ENCODE results near the gene UBR2.
"Not testable (repeated sequence)": the region's sequence is repeated elsewhere in the genome, so short reads cannot be mapped to it uniquely, and the experiment has no call there.

Gene UBR2

DNA sequence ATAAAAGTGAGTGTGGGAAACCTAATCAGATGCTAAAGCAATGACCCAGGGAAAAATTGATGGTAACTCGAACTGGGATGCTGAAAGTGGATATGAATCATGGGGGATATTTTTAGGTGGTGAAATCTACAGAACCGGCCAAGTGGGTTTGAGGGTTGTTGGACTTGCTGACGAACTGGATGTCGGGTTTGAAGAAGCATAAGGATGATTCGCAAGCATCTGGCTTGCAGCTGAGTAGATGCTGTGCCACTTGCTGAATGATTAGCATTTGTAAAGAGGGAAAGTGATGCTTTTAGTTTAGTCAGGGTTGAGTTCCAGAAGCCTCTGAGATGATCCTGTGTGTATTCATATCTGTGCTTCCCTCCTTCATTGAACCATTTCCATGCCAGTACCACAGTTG, 54.9 kb downstream of the UBR2 start:
- DNase-seq, result no peak

DNA sequence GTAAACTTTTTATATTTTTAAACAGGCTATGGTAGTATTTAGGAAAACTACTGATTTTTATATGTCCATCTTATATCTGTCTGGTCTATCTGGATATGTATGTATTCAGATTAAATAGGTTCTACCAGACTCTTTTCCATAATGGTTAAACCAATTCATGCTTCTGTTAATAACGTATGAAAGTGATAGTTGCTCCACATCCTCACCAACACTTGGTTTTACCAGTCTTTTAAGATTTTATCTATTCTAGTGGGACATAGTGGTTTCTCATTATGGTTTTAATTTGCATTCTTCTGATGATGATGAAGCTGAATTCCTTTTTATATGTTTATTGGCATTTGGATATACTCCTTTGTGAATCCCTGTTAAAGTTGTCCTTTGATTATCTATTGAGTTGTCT, 56.1 kb downstream of the UBR2 start:
- DNase-seq, result no peak

DNA sequence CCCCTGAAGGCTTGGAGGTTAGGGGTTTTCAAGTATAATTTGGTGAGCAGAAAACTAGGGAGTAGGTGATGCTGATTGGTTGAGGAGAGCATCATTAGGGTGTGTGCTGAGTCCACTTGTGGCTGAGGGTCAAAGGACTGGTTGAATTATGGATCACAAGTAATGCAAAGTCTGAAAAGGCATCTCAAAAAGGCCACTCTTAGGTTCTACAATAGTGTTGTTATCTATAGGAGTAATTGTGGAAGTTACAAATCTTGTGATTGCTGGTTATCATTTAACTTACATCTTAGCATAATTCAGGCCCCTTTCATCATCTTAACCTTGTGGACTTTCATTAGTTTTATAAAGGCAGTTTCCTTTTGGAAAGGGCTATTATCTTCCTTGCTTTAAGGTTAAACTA, 60.8 kb downstream of the UBR2 start:
- no peak for DNase-seq

DNA sequence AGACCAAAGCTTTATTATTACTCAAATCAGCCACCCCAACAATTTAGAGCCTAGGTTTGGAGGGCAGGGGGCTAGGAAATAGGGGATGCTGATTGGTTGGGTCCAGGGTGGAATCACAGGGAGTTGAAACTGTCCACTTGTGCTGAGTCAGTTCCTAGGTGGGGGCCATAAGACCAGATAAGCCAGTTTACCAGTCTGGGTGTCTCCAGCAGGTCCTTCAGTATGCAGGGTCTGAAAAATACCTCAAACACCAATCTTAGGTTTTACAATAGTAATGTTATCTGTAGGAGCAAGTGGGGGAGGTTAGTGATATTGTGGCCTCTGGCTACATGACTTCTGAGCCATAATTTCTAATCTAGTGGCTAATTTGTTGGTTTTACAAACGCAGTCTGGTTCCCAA, 63.2 kb downstream of the UBR2 start:
- DNase-seq, result no peak

DNA sequence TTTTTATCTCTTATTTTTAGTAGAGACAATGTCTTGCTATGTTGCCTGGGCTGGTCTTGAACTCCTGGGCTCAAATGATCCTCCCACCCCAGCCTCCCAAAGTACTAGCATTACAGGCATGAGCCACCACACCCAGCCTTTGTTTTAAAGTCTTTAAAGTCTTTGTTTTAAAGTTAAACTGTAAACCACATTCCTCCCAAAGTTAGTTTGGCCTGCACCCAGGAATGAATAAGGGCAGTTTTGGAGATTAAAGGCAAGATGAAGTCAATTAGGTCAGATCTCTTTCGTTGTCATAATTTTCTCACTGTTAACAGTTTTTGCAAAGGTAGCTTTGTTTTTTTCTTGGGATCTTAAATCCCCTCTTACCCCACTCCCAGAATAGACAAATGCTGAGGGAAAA, 63.8 kb downstream of the UBR2 start:
- no peak for DNase-seq

DNA sequence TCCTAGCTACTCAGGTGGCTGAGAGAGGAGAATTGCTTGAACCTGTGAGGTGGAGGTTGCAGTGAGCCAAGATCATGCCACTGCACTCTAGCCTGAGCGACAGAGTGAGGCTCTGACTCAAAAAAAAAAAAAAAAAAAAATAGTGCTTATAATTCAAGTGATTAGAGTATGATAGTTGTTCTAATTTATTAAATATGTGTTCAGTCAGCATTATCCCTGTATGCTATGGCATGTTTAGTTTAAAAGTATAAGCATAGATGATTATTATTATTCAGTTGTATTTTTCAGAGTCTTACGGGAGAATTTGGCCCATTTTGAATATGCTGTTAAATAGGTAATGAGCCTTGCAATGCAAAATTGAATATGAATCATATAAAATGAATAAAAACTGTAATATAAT, 64.8 kb downstream of the UBR2 start:
- no peak for DNase-seq

DNA sequence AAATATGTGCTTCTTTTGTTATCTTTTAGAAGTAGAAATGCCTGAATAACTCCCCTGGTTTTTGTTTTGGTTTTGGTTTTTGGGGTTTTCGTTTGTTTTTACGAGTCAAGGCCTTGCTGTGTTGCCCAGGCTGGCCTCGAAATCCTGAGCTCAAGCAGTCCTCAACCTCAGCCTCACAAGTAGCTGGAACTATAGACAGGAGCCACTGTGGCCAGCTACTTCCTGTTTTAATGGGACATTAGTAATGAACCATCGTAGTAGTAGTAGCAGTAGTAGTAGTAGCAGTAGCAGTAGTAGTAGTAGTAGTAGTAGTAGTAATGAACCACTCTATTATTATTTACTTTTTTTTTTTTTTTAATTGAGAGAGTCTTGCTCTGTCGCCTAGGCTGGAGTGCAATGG, 66.0 kb downstream of the UBR2 start:
- no peak for DNase-seq

DNA sequence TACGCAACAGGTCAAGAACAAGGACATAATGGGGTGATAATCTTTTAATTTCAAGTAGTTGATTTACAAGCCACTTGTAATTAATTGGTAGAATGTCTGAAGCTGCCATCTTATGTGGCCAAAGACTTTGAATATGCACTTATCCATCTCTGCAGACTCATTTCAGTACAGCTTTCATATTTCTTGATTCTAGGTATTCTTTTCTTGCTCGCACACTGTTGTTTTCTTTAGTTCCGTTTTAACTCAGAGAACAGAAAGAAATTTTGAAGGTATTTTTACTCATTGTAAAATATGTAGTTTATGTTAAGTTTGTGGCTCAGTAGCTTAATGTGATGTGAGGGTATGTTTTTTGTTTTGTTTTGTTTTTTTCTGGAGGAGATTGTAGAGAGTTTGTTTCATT, 73.9 kb downstream of the UBR2 start:
- DNase-seq, result no peak

DNA sequence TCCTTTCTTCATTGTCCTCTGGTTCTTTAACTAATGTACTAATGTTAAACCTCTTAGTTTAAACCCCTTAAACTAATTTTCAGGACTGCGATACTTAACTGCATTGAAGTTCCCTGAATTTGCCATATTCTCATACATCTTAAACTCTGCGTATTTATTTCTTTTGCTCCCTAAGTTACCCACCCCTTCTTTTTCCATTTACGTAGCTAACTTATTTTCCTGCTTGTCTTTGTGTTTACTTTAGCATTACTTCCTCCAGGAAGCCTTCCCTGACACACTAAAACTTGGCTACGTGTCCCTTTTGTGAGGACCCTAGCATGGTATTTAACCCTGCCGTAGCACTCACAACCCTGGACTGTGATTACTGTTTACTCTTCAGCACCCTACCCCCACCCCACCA, 79.0 kb downstream of the UBR2 start:
- DNase-seq, result no peak

DNA sequence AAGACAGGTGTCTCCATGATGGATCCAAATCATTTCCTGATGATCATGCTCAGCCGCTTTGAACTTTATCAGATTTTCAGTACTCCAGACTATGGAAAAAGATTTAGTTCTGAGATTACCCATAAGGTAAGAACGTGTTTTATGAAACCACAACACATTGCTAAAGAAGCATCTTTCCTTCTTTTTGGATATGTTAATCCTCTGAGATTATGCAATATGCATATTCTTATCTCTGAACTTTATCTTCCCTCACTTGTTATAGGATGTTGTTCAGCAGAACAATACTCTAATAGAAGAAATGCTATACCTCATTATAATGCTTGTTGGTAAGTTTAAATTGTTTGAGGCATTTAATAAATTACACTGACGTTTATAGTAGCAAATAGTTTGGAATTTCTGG, 80.4 kb downstream of the UBR2 start:
- DNase-seq, result no peak

DNA sequence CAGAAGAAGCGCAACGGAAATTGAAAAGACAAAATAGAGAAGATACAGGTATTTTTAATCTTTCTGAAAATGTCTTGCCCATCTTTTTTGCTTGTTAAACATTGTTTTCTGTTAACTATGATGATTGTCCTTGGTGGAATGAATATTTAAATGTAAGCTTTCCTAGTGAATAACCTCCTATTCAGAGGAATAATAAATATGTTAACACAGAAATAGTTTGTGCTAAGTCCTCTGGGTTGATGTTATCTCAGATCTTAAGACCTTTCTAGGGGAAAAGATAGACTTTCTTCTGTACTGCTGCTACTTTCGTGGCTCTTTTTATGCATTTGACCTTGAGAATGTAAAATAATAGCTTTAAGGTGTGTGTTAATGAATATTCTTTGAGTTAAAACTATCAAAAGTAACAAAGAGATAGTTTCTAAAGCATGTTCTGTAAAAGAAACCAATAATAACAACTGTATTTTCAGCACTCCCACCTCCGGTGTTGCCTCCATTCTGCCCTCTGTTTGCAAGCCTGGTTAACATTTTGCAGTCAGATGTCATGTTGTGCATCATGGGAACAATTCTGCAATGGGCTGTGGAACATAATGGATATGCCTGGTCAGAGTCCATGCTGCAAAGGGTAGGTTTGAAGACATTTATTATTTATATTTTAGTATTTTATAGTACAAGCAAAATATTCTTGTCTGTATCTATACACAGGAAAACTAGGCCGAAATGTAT, 88.4 kb downstream of the UBR2 start:
- no peak for DNase-seq

DNA sequence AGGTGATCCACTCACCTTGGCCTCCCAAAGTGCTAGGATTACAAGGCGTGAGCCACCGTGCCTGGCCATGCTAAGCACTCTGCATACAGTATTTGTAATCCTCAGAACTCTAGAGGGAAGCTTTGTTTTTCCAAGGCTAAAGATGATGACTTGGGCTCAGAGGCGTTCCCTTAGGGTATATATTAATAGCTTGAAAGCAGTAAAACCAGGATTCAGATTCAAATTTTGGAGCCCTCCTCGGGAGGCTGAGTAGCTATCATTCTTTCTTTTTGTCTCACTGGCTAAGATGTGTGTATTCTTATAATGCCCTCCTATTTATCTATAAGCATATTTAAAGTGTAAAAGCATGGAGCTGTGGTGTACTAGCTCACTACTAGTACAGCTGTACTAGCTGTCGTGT, 90.0 kb downstream of the UBR2 start:
- no peak for DNase-seq

DNA sequence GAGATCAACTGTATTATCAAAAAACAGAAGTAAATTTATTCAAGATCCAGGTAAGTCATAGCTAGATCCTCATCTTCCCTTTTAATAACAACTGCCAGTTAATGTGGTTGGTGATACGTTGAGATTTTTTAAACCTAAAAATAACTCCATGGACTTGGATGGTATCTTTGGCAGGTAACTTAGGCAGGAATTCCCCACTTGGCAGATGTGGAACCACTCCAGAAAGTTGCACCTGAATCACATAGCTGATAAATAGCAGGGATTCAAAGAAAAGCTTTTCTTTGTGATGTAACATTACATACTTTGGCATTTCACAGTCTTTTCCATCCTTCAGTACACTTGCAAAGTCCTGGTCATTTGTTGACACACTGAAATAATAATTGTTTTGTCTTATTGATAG, 96.0 kb downstream of the UBR2 start:
- no peak for DNase-seq

DNA sequence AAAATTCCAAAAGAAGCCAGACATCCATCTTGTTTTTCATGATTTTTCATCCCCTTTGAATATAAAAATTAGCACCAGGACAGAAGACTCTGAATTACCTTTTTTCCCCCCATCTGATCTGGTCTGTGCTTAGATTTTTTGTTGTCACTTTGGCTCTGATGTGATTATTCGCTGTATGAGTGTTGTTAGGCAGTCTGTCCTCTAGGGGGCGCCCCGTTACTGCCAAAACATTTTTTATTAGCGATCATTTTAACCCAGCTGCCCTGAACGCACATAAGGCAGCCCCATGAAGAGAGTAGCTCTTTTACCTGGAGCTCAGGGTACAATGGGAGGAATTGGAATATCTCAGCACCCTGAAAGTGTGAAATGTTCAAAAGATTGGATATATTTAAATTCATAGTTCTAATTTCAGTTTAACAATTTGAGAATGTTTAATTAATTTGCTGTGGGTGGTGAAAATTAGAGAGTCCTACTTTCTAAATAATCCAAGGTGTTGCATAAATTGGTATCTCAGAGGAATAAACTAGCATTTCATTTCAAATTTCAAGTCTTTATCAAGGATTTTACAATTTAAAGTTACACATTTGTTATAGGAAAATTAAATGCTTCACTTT, 97.8 kb downstream of the UBR2 start:
- peak; percentile 87 for DNase-seq

DNA sequence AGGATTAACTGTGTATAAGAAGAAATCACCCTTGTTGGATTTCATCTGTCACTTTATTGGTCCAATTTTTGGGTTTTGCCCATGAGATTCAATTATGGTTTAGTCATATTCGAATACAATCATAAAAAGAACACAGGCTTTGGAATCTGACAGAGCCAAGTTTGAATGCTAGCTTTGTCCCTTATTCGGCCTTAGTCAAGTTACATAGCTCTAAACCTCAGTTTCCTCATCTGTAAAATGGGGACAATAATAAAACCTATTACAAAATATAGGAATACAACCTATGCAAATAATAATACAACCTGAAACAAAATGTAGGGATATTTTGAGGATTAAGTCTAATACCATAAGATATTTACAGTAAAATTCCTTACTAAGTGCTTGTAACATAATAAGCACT, 100.9 kb downstream of the UBR2 start:
- no peak for DNase-seq

DNA sequence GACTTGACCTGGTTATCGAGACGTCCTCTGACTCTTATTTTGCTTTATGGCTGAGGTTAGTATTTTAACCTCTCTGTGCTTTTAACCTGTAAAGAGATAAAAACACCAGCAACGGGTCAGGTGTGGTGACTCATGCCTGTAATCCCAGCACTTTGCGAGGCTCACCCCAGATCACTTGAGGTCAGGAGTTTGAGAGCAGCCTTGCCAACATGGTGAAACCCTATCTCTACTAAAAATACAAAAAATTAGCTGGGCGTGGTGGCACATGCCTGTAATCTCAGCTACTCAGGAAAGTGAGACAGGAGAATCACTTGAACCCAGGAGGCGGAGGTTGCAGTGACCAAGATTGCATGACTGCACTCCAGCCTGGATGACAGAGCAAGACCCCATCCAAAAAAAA, 110.5 kb downstream of the UBR2 start:
- not testable (repeated sequence) for DNase-seq

DNA sequence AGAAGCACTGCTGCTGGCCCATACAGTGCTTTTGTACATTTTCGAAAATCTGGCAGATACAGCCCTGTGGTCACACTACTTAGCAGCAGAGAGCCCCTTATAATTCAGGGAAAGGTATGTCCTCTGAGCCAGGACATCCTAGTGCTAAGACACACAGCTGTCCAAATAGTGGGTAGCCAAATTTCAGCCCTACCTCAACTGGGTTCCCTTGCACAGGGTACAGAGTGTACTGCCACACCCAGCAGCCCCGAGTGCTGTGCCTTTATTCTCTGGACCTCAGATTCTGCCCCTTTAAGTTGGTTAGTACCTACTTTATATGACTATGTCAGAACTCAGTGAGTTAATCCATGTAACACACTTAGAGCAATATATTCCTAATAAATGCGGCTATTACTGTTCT, 111.0 kb downstream of the UBR2 start:
- DNase-seq, result no peak

DNA sequence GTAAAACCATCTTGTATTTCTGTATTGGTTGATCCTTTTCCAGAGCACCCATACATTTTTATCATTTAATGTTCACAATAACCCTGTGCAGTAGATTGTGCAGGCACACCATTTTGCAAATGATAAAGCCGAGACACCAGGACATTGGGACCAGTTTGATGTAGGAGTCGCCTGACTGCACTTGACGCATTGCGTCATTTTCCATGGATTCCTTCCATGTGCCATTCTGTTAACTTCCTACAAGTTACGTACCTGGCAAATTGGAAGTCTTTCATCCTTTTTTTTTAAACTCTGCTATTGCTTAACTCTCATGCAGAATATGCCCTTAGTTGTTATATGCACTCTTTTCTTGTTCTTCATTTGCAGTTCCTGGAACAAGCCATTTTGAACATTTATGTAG, 115.5 kb downstream of the UBR2 start:
- DNase-seq, result no peak

DNA sequence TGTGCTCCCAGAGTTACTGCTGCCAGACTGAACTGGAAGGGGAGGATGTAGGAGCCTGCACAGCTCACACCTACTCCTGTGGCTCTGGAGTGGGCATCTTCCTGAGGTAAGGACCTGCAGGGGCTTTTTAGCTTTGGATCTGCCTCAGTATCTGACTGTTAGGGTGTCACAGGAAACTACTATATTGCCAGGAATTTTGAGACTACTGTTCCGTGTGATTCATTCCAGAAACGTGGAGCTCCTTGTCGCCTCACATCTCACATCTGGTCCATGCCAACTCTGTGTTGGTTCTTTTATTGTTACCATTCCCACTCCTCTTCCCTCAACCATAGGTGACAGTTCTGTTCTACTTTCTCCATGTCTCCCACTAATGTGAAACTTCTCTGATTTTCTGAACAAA, 124.5 kb downstream of the UBR2 start:
- no peak for DNase-seq

DNA sequence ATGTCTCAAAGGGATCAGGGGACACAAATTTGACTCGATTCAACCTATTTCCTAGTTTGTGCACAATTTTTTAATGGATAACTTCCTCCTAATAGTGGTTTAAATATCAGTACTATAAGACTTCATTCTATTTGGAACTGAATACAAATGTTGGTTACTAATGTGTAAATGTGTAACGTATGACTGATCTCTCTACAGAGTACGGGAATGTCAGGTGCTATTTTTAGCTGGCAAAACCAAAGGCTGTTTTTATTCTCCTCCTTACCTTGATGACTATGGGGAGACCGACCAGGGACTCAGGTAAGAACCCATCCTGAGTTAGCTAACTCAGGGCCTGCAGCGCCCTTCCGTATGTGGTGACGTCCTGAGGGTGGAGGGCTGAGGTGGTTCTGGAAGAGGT, 125.5 kb downstream of the UBR2 start:
- DNase-seq, result no peak

DNA sequence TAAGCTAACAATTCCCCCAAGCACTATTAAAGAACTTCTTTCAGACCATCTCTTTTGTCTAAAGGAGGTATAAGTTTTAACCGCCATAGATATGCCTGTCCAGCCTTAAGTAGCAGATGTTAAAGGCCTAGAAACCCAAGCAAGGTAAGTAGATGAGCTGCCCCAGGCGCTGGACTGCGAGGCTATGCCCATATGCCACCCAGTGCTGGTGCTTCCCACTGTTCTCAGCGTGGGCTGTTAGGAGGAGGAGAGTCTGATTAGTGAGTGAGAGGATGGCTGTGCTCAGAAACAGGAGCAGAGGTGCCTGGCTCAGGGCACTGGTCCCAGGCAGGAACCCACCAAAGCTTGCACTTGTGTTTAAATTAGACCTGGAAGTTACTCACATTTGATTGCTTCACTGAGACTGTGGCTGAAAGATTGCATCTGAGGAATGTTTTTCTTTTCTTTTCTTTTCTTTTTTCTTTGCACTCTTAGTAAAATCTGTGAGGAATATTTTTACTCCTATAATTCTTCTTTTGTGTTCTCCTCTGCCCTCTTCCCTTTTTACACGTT, 126.4 kb downstream of the UBR2 start:
- DNase-seq, result no peak

DNA sequence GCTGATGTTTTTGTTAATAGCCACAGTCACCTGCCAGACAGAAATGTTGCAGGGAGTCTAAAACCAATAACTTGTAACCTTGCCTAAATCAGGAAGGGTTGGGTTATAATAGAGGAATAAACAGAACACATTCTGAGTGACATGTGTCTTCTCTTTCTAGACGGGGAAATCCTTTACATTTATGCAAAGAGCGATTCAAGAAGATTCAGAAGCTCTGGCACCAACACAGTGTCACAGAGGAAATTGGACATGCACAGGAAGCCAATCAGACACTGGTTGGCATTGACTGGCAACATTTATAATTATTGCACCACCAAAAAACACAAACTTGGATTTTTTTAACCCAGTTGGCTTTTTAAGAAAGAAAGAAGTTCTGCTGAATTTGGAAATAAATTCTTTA, 127.0 kb downstream of the UBR2 start:
- no peak for DNase-seq

DNA sequence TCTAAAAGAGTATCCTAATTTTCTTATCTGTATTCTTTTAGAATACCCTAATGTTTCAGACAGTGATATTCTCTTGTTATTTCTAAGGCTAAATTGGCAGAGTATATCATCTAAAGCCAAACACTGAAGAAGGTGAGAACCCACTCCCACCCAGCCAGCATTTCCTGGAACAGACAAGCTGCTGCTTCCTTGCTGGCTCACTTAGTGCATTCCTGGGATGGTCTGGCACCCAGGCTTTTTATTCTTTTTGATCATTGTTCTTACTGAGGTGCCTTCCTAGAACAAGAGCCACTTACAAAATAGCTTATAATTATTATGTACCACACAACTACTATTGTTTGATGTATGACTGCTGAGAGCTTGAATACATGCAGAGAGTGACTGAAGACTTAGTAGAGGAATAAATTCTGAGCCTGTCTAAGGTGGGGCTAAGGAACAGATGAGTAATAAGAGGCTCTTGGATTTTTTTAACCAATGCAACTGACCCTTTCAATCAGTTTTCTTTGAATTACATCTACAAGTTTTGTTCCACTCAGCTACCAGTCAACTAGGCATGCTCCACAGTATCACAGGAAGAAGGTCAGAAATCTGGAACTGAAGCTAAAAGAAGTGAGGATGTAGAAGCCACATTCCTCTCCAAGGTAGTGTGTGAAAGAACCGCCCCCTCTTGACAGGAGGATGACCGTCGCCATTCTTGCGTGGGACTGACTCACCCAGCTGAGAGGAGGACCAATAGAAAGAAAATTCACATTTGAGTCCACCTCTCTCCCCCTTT, 128.5 kb downstream of the UBR2 start:
- no peak for DNase-seq

DNA sequence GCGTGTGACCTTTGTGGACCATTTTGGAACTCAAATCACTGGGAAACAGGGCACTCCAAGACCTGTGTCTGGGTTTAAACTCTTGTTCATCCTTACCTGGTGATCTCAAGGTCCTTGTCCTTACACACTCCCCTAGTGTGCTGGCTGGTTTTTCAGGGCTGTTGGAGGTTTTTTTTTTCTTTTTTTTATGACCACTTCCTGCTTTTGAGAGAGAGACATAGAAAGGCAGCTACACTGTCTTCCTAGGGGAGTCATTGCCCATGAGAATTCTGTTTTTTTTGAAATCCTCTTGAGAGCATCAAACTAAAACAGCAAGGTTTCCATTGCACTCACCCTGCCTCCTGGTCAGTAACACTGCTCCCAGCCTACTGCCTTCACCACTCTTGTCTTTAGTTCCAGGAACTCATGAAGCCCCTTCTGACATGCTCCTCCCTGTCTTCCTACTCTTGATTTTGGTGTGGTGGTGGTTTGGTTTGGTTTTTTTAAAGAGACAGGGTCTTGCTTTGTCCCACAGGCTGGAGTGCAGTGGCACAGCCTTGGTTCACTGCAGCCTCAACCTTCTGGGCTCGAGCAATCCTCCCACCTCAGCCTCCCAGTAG, 130.0 kb downstream of the UBR2 start:
- no peak for DNase-seq
